ENCODE measurements around the gene C9. TPM values are rescaled to one million over a fixed set of nuclear protein-coding genes. Genes with fewer than 3 reads are reported as not detected.
"Not testable (repeated sequence)": the region's sequence is repeated elsewhere in the genome, so short reads cannot be mapped to it uniquely, and the experiment has no call there.

Gene C9
- total RNA-seq, 4 donors from 2014 or later: not detected

GRCh38 chr5:39323542-39323941 lies 40.8 kb downstream of the C9 start:
- H3K4me3 ChIP-seq (replicated peaks in 1 of 3): no peak overlapping the region
- H3K4me1 ChIP-seq: no peaks in the 10 kb centered on the region
- TF ChIP-seq POLR2A (IDR thresholded peaks at IDR 0.05) (no peak), CTCF (IDR thresholded peaks at IDR 0.05) (no peak)
- no peaks in the 10 kb centered on the region for H3K36me3 ChIP-seq
- DNase-seq: no peak
- no peak overlapping the region for H3K27ac ChIP-seq
- WGBS, 2 donors: 78 to 80% methylated on average over 3 of the region's 3 CpGs
- no peaks in the 10 kb centered on the region for H3K9me3 ChIP-seq
- H3K27me3 ChIP-seq: no peaks in the 10 kb centered on the region
- intact Hi-C loops (cut with DNase I): no loop called here

GRCh38 chr5:39319395-39319794 lies 44.9 kb downstream of the C9 start:
- 88% methylated on average over 1 of the region's 3 CpGs; no CpG with 5 or more reads in 1 of the 2 donors for WGBS, 2 donors
- Histone ChIP-seq H3K9me3 (no peaks in the 10 kb centered on the region), H3K27ac (no peak overlapping the region), H3K4me1 (no peaks in the 10 kb centered on the region), H3K27me3 (no peaks in the 10 kb centered on the region), H3K36me3 (no peaks in the 10 kb centered on the region), H3K4me3 (replicated peaks in 1 of 3) (no peak overlapping the region)
- DNase-seq: no peak
- intact Hi-C loops (cut with DNase I): no loop called here
- TF ChIP-seq POLR2A (IDR thresholded peaks at IDR 0.05): no peak
- TF ChIP-seq CTCF (IDR thresholded peaks at IDR 0.05): no peak

DNA sequence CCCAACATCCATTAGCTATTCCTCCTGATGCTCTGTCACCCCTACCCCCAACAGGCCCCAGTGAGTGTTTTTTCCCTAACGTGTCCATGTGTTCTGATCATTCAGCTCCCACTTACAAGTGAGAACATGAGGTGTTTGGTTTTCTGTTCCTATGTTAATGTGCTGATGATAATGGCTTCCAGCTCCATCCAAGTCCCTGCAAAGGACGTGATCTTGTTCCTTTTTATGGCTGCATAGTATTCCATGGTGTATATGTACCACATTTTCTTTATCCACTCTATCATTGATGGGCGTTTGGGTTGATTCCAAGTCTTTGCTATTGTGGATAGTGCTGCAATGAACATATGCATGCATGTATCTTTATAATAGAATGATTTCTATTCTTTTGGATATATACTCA lies 47.8 kb downstream of the C9 start:
- H3K9me3 ChIP-seq; H3K27me3 ChIP-seq; H3K36me3 ChIP-seq; H3K4me1 ChIP-seq; DNase-seq; intact Hi-C loops (cut with DNase I); H3K27ac ChIP-seq; H3K4me3 ChIP-seq (replicated peaks in 1 of 3): not testable (repeated sequence)
- 88 to 91% methylated on average over 3 of the region's 3 CpGs for WGBS, 2 donors

- DNase-seq: no peak
- Histone ChIP-seq H3K4me1 (no peaks in the 10 kb centered on the region), H3K27ac (no peak overlapping the region), H3K36me3 (no peaks in the 10 kb centered on the region), H3K27me3 (no peaks in the 10 kb centered on the region), H3K4me3 (replicated peaks in 1 of 3) (no peak overlapping the region), H3K9me3 (no peaks in the 10 kb centered on the region)
- intact Hi-C loops (cut with DNase I): no loop called here
- WGBS, 2 donors: 83 to 92% methylated on average over 4 of the region's 4 CpGs
- TF ChIP-seq POLR2A (IDR thresholded peaks at IDR 0.05): no peak
- no peak for TF ChIP-seq CTCF (IDR thresholded peaks at IDR 0.05)
These were observed 48.3 kb downstream of the C9 start for GRCh38 chr5:39315995-39316394.

DNA sequence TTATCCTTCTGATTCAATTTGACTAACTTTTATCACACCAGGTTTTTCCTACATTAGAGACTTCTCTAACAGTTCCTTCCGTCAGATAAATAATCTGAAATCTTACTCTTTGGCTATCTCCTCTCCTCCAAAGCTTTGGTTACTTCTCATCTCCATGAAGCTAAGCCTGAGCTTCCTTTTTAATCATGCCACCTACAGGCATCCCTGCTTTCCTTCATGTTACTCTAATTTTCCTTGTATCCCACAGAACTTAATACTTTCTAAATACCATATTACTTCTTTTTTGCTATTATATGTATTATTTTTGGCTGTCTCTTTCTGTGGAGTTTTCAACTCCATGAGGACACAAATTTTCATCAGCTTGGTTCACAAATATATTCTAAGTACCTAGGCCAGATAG lies 49.7 kb downstream of the C9 start:
- Histone ChIP-seq H3K27me3 (no peaks in the 10 kb centered on the region), H3K9me3 (no peaks in the 10 kb centered on the region), H3K36me3 (no peaks in the 10 kb centered on the region), H3K4me3 (replicated peaks in 1 of 3) (no peak overlapping the region), H3K4me1 (no peaks in the 10 kb centered on the region), H3K27ac (no peak overlapping the region)
- no peak for TF ChIP-seq POLR2A (IDR thresholded peaks at IDR 0.05)
- TF ChIP-seq CTCF (IDR thresholded peaks at IDR 0.05): no peak
- 97 to 100% methylated on average over 1 of the region's 1 CpG for WGBS, 2 donors
- DNase-seq: no peak
- intact Hi-C loops (cut with DNase I): no loop called here

GRCh38 chr5:39309534-39309933 lies 54.8 kb downstream of the C9 start:
- Histone ChIP-seq H3K9me3 (no peaks in the 10 kb centered on the region), H3K27me3 (no peaks in the 10 kb centered on the region), H3K4me1 (no peaks in the 10 kb centered on the region), H3K4me3 (replicated peaks in 1 of 3) (no peak overlapping the region), H3K27ac (no peak overlapping the region), H3K36me3 (no peaks in the 10 kb centered on the region)
- DNase-seq: no peak
- WGBS, 2 donors: 96 to 100% methylated on average over 1 of the region's 1 CpG
- TF ChIP-seq POLR2A (IDR thresholded peaks at IDR 0.05) (no peak), CTCF (IDR thresholded peaks at IDR 0.05) (no peak)
- intact Hi-C loops (cut with DNase I): no loop called here
